HepG2 (cell line): ENCODE data around the gene CENPL. TPM values are rescaled to one million over a fixed set of nuclear protein-coding genes. Genes with fewer than 3 reads are reported as not detected.

Experiments
- ATAC-seq: fragments of 200-7000 bp; cut with Tn5 transposase; 3 replicates; pipeline ENCODE4 v1.9.1; 2020; ENCODE audit warnings: mild to moderate bottlenecking, moderate library complexity
- BruUV-seq: library from RNA; stranded (reverse); fragments of 400-500 nt; replicated peaks from 2 replicates; lab custom pipeline; 2021; lab: Mats Ljungman, UMichigan
- CTCF ChIA-PET: fragments of 300-600 bp; formaldehyde crosslinking; extraction: SDS; loops from one replicate; lab custom pipeline; 2021; ENCODE audit warnings: low total read pairs, inconsistent platforms, low intra/inter-chr PET ratio; lab: Yijun Ruan, JAX
- POLR2A ChIA-PET: fragments of 350-600 bp; sonication (Branson Sonifier 250); formaldehyde crosslinking; loops from one replicate; lab custom pipeline; 2020; ENCODE audit warnings: antibody characterized with exemption, inconsistent platforms; lab: Yijun Ruan, JAX
- DNase-seq: peaks from one replicate; pipeline ENCODE4 v3.0.0-alpha.2; 2015; ENCODE audit warnings: low spot score
- FAIRE-seq: peaks from 3 replicates; lab custom pipeline; 2011; peaks lifted over from hg19 to GRCh38; lab: Jason Lieb, UNC
- H2AFZ ChIP-seq: one replicate; pipeline ENCODE4 v1.6.1; 2011; ENCODE audit warnings: low read length, inconsistent platforms
- H3K27ac ChIP-seq: fragments of 300-600 bp; 3 replicates; pipeline ENCODE4 v1.8.0; 2011; ENCODE audit warnings: mixed run types, mild to moderate bottlenecking, mixed read lengths, low read length, inconsistent platforms; ENCODE audit not compliant: insufficient read depth; ENCODE audit errors: extremely low read length
- H3K27me3 ChIP-seq, 2 experiments: fragments of 200-600 bp in 1 of 2; 2 replicates in 1 of 2; 3 replicates in 1 of 2; pipeline versions ENCODE4 v1.6.0 to v1.8.0; 2011; ENCODE audit warnings: low read length in 2 of 2, mild to moderate bottlenecking in 2 of 2, moderate library complexity in 2 of 2, inconsistent platforms in 1 of 2; ENCODE audit not compliant: insufficient read depth in 2 of 2, control insufficient read depth in 1 of 2
- H3K36me3 ChIP-seq, 2 experiments: fragments of 200-600 bp in 1 of 2; replicated peaks in 1 of 2; 2 replicates in 1 of 2; 3 replicates in 1 of 2; pipeline versions ENCODE4 v1.5.1 to v1.8.0; 2011; ENCODE audit warnings: low read length in 2 of 2, inconsistent platforms in 1 of 2; ENCODE audit not compliant: insufficient read depth in 2 of 2, control insufficient read depth in 1 of 2
- H3K4me1 ChIP-seq: 2 replicates; pipeline ENCODE4 v1.5.1; 2012; ENCODE audit warnings: low read length, inconsistent platforms; ENCODE audit not compliant: insufficient read depth
- H3K4me2 ChIP-seq: 2 replicates; pipeline ENCODE4 v1.6.0; 2011; ENCODE audit warnings: low read depth, low read length, inconsistent platforms
- H3K4me3 ChIP-seq, 3 experiments: fragments of 200-600 bp in 1 of 3; sonication (generic), shearing (Covaris generic) in 1 of 3; replicated peaks in 1 of 3; 2 replicates each; pipeline ENCODE4 v1.5.1; 2011 to 2016; ENCODE audit warnings: low read length in 3 of 3, inconsistent platforms in 2 of 3, low read depth in 2 of 3, mild to moderate bottlenecking in 2 of 3, control low read depth in 1 of 3, mixed read lengths in 1 of 3; ENCODE audit not compliant: insufficient read depth in 1 of 3
- H3K79me2 ChIP-seq: one replicate; pipeline ENCODE4 v1.6.1; 2011; ENCODE audit warnings: low read length, inconsistent platforms; ENCODE audit not compliant: insufficient read depth
- H3K9ac ChIP-seq: 2 replicates; pipeline ENCODE4 v1.6.0; 2011; ENCODE audit warnings: mild to moderate bottlenecking, low read depth, low read length, inconsistent platforms; ENCODE audit not compliant: insufficient read depth
- H3K9me3 ChIP-seq: 2 replicates; pipeline ENCODE4 v1.5.1; 2012; ENCODE audit warnings: mild to moderate bottlenecking, low read length
- H4K20me1 ChIP-seq: 2 replicates; pipeline ENCODE4 v1.6.0; 2011; ENCODE audit warnings: inconsistent platforms, mild to moderate bottlenecking, low read length, moderate library complexity; ENCODE audit not compliant: insufficient read depth
- HCFC1 ChIP-seq: fragments of 150-350 bp; IDR thresholded peaks from 2 replicates; pipeline ENCODE4 v1.6.1; 2014; ENCODE audit warnings: low read depth, low read length
- HMGXB4 ChIP-seq, 2 experiments: sonication (generic) in 1 of 2; formaldehyde crosslinking in 1 of 2; IDR thresholded peaks; 2 replicates each; pipeline versions ENCODE4 v1.4.0 to v1.6.1; 2018 to 2020; ENCODE audit warnings: missing genetic modification reagents in 2 of 2, borderline replicate concordance in 1 of 2, low read depth in 1 of 2, mild to moderate bottlenecking in 1 of 2, missing biosample characterization in 1 of 2
- KDM5A ChIP-seq: fragments of 200-600 bp; sonication (generic); IDR thresholded peaks from 2 replicates; pipeline ENCODE4 v1.7.0; 2018; ENCODE audit warnings: antibody characterized with exemption, mild to moderate bottlenecking, low read length, borderline replicate concordance
- MTF1 ChIP-seq: sonication (generic); formaldehyde crosslinking; IDR thresholded peaks from 2 replicates; pipeline ENCODE4 v1.5.0; 2020; ENCODE audit warnings: missing genetic modification reagents
- NFYC ChIP-seq: IDR thresholded peaks from 2 replicates; pipeline ENCODE4 v1.6.1; 2016; ENCODE audit warnings: missing genetic modification reagents, missing compliant biosample characterization
- SMARCE1 ChIP-seq: fragments of 450-650 bp; IDR thresholded peaks from 2 replicates; pipeline ENCODE4 v1.6.1; 2017; ENCODE audit warnings: borderline replicate concordance
- SP140L ChIP-seq: sonication (generic); formaldehyde crosslinking; IDR thresholded peaks from 2 replicates; pipeline ENCODE4 v1.4.0; 2020; ENCODE audit warnings: missing genetic modification reagents, borderline replicate concordance
- SP5 ChIP-seq: IDR thresholded peaks from 2 replicates; pipeline ENCODE4 v1.6.1; 2016; ENCODE audit warnings: low read depth, borderline replicate concordance
- TFDP1 ChIP-seq: IDR thresholded peaks from 2 replicates; pipeline ENCODE4 v1.6.1; 2016; ENCODE audit warnings: missing compliant biosample characterization, missing genetic modification reagents, borderline replicate concordance
- ZNF317 ChIP-seq: sonication (generic); formaldehyde crosslinking; IDR thresholded peaks from 2 replicates; pipeline ENCODE4 v1.5.0; 2020; ENCODE audit warnings: mild to moderate bottlenecking, missing genetic modification reagents
- WGBS: methylation state at CpG from one replicate; pipeline ENCODE4 v1.1.6; 2017; ENCODE audit warnings: low lambda C conversion rate; 5-methylcytosine and 5-hydroxymethylcytosine counted together
- in situ Hi-C: cut with HindIII; loops from 2 replicates; pipeline ENCODE4 v1.10.0; 2017; ENCODE audit warnings: low pct_unique_long_range_greater_than_20kb; ENCODE audit not compliant: extremely low pct_ligation_motif_present
- intact Hi-C: fragments of 100-400 bp; cut with micrococcal nuclease; formaldehyde crosslinking; loops from one replicate; pipeline ENCODE4 v1.10.0; 2022; ENCODE audit not compliant: unreplicated experiment
- polyA plus RNA-seq, 8 experiments: library from polyadenylated mRNA; depleted of rRNA in 3 of 8; stranded (reverse) in 7 of 8; unstranded in 1 of 8; fragments of >200 nt; fragmentation: Illumina TruSeq in 4 of 8; extraction: Trizol in 4 of 8; gene quantifications; 2 replicates each; pipeline versions ENCODE4 v1.2.1 to v1.2.3, GENCODE V29; 2011 to 2016; ENCODE audit warnings: low read depth in 4 of 8, missing spikeins in 1 of 8, mixed read lengths in 1 of 8; ENCODE audit not compliant: insufficient read depth in 1 of 8
- total RNA-seq, 5 experiments: library from RNA; depleted of rRNA; stranded (reverse); fragments of >200 nt; fragmentation: Illumina TruSeq; extraction: Trizol; gene quantifications; 2 replicates each; pipeline ENCODE4 v1.2.3, GENCODE V29; 2016; ENCODE audit warnings: low read depth in 1 of 5

Gene CENPL
- total and polyA plus RNA-seq, 2 of the 13 experiments (the other 11 are each of a cell fraction or from before 2014, with no cell fraction given), result 4.4 to 14.2 TPM

DNA sequence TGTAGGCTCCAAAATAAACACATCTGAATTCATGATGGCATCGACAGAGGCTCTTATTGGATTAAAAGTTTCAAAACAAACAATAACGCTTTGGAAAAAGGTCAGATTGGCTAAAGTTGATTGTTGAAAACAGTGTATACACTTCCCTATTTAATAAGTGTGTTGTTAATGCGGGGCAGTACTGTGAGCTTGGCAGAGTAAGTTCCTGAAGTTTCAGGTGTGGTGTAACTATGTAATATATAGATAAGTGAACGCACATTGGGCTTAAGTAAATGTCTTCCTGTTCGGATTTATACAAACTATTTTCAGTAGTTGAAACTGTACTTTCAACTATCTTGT lies 44.3 kb upstream of the CENPL start:
- no TSS peak for BruUV-seq
- Histone ChIP-seq H4K20me1 (peaks cover 29% of the 10 kb centered on the region), H2AFZ (peak overlapping the region; percentile 58), H3K27me3 (no peaks in the 10 kb centered on the region; a peak in 1 of 5 replicates), H3K4me3 (peak overlapping the region; percentile 58 to 98 (median 94))
- WGBS, result 16% methylated on average over 5 of the region's 5 CpGs
- in situ Hi-C loops, result loop anchor here (10.0 kb wide), 1 partner anchor 206 kb away; no protein-coding TSS in a partner anchor
- TF ChIP-seq MTF1 (CRISPR knock-in tag) (no peak), KDM5A (0 out of 2 replicates have a peak, but pooled peaks have one; percentile 11)
- TF ChIP-seq, all 625 proteins: peak for 1
- Histone ChIP-seq H3K36me3 (peaks cover 0 to 47% of the 10 kb centered on the region in 2 experiments; a peak in 4 of 5 replicates), H3K4me2 (peak overlapping the region; percentile 88), H3K4me1 (peaks cover 45% of the 10 kb centered on the region), H3K9me3 (no peaks in the 10 kb centered on the region), H3K27ac (peak overlapping the region; percentile 84), H3K79me2 (peaks cover 28% of the 10 kb centered on the region), H3K9ac (peak overlapping the region; percentile 84)
- FAIRE-seq (no peak), DNase-seq (no peak), ATAC-seq (no peak)
- CTCF ChIA-PET, result no interaction called here
- POLR2A ChIA-PET, result interaction anchor here (1.0 to 3.9 kb wide), 16 partner anchors 8 to 1154 kb away, joined by 3 to 47 read pairs (median 5); partner anchors contain the start of genes CACYBP, CENPL, DARS2 and MRPS14
- intact Hi-C loops, result loop anchor here (2.0 to 5.0 kb wide), 2 partner anchors 58 to 154 kb away; partner anchors contain the start of gene RC3H1

- peak; percentile 74 for DNase-seq
- Histone ChIP-seq H3K36me3 (peaks cover 4 to 52% of the 10 kb centered on the region in 2 experiments), H4K20me1 (peaks cover 32% of the 10 kb centered on the region), H3K4me1 (peaks cover 45% of the 10 kb centered on the region), H3K9ac (peak within 1 kb of the TSS; percentile 95), H3K9me3 (no peaks in the 10 kb centered on the region), H3K79me2 (peaks cover 28% of the 10 kb centered on the region), H3K27ac (peak within 1 kb of the TSS; percentile 91), H3K4me3 (peak within 1 kb of the TSS; percentile 58 to 98 (median 94)), H3K4me2 (peak within 1 kb of the TSS; percentile 88), H3K27me3 (no peaks in the 10 kb centered on the region; a peak in 1 of 5 replicates), H2AFZ (peak within 1 kb of the TSS; percentile 58)
- 2% methylated on average over 29 of the region's 53 CpGs for WGBS
- in situ Hi-C loops (loop anchor here (10.0 kb wide), 1 partner anchor 206 kb away; no protein-coding TSS in a partner anchor), intact Hi-C loops (loop anchor here (2.0 to 5.0 kb wide), 2 partner anchors 59 to 154 kb away; partner anchors contain the start of gene RC3H1)
- CTCF ChIA-PET, result no interaction called here
- POLR2A ChIA-PET, result interaction anchor here (0.6 to 3.9 kb wide), 37 partner anchors 8 to 1155 kb away, joined by 3 to 47 read pairs (median 4); partner anchors contain the start of genes CACYBP, CENPL, DARS2 and KLHL20
- no peak for FAIRE-seq
- ATAC-seq, result peak; percentile 80
- BruUV-seq, result no TSS peak
- TF ChIP-seq HMGXB4 (CRISPR knock-in tag; IDR thresholded peaks at IDR 0.05; ENCODE audit: borderline replicate concordance in 1 of 2, low read depth in 1 of 2) (peak in 1 of 2 experiments; percentile 14; a peak in 3 of 4 replicates), ZNF317 (CRISPR knock-in tag) (peak; percentile 68; the same call in 1 of the 2 replicates), SP140L (CRISPR knock-in tag) (no peak), SMARCE1 (no peak), NFYC (CRISPR knock-in tag) (no peak), TFDP1 (CRISPR knock-in tag) (peak; percentile 2; the same call in 1 of the 2 replicates), SP5 (CRISPR knock-in tag) (peak; percentile 45; the same call in 1 of the 2 replicates), HCFC1 (peak; percentile 10; the same call in 1 of the 2 replicates)
These were observed 43.8 kb upstream of the CENPL start, which contains the start of gene ZBTB37 for GRCh38 chr1:173868266-173869020. TSS of gene ZBTB37 (plus strand) at chr1:173868380. CDS start at chr1:173870226, 1,846 bp downstream.
